ENCODE measurements around the gene CCDC34.

GRCh38 chr11:27380771-27381170, 17.8 kb upstream of the CCDC34 start:
- TF ChIP-seq CTCF (conservative IDR thresholded peaks at IDR 0.05 in 1 of 2, IDR thresholded peaks at IDR 0.05 in 1 of 2; ENCODE audit: extremely low read depth in 1 of 2, insufficient read depth in 1 of 2, low read depth in 1 of 2, low read length in 2 of 2) = no peak
- TF ChIP-seq EZH2 (IDR thresholded peaks at IDR 0.05; ENCODE audit: borderline replicate concordance, low read length) = no peak

Measured in mammary epithelial cell (primary cell).